Fibroblast of peridontal ligament (primary cell): Measurements from ENCODE around the gene SUV39H2.
A peak's percentile ranks its signal among the peaks of the same experiment; 100 is the strongest.
"Not testable (repeated sequence)": the region's sequence is repeated elsewhere in the genome, so short reads cannot be mapped to it uniquely, and the experiment has no call there.

Experiments
- DNase-seq: peaks from one replicate; pipeline ENCODE4 v3.0.0-alpha.2; 2010; ENCODE audit errors: extremely low read depth

Gene SUV39H2

DNA sequence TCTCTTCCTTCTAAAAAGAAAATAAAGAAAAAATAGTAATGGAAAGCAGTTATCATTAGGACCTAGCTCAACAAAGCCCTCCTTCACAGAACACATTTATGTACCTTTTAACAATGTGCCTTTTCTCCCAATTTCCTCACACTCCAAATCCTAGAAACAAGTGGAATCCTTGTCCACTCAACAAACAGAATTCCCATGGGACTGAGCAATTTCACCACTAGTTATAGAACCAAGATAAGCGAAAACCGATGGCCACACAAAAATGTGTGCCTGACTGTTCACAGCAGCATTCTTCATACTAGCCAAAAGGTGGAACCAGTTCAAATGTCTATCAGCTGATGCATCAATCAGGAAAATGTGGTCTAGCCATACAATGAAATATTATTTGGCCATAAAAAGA, 57.9 kb downstream of the SUV39H2 start:
- no peak for DNase-seq

- DNase-seq: not testable (repeated sequence)
Observed at GRCh38 chr10:14938971-14939370, 60.3 kb downstream of the SUV39H2 start.

GRCh38 chr10:14942147-14942949, 63.7 kb downstream of the SUV39H2 start:
- not testable (repeated sequence) for DNase-seq

DNA sequence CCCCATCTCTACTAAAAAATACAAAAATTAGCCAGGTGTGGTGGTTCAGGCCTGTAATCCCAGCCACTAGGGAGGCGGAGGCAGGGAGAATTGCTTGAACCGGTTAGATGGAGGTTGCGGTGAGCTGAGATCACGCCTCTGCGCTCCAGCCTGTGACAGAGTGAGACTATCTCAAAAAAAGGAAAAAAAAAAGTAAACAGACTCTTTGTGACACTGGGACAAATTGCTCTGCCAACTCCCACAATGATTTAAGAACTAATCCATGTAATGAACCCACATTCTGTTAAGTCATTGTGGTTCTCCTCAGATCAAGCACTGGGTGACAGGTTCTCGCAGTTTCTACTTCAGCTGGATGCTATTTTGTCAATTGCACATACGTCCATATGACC, 64.3 kb downstream of the SUV39H2 start:
- not testable (repeated sequence) for DNase-seq

DNA sequence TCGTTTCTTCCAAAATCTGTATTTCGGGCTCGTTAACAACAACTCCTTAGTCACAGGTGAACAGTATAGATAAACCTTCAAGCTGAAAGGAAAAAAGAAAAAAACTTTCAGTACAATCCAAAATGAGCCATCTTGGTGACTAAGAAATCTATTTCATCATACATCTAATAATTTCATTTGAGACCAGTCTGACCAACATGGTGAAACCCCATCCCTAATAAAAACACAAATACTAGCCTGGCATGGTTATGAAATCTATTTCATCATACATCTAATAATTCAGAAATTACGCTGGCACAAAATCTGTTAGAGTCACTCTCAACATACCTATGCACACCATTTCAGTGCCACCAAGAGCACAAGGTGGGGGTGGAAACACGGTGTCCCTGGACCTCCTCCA, 66.4 kb downstream of the SUV39H2 start:
- DNase-seq: no peak

- no peak for DNase-seq
Observed at GRCh38 chr10:14947268-14947667, 68.6 kb downstream of the SUV39H2 start.

DNA sequence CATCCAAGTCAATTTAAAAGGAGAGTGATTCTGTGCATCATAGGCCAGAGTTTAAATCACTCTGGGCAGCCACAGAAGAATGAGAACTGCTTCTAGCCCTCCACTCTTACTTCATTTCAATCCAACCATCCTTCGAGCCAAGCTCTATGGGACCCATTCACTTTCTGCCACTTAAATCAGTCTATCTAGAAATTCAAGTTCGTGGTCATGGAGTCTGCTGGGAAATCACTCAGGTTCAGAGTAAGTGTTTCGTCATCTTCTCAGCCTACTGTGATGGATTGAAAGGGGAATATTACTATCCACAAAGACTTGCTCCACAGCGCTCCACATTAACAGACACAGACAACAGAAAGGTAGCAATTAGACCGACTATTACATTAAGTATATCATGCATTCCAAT, 70.6 kb downstream of the SUV39H2 start:
- DNase-seq: peak; percentile 11

DNA sequence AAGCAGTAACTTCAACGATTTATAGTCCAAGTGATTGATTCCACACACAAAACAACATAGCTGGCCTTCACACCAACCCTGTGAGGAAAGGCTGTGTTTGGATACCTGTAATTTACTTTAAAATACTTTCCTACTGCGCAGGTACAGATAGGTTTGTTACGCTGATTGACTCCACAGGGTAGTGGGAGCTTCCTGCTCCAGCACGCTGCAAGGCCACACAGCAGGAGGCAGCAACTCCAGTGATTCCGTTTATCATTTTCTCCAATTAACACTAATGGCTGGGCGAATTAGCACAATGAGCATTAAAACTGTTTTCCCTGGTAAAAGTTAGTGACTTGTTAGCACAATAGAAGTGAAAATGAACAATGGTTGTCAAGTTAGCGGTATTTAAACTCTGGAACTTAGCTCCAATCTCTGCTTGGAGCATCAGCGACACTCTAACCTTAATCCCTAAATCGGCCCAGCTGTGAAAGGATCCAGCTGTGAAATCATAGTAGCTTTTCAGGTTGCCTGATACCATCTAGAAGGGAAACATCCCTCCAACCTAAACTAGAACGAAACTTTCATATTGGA, 74.3 kb downstream of the SUV39H2 start:
- DNase-seq: no peak

DNA sequence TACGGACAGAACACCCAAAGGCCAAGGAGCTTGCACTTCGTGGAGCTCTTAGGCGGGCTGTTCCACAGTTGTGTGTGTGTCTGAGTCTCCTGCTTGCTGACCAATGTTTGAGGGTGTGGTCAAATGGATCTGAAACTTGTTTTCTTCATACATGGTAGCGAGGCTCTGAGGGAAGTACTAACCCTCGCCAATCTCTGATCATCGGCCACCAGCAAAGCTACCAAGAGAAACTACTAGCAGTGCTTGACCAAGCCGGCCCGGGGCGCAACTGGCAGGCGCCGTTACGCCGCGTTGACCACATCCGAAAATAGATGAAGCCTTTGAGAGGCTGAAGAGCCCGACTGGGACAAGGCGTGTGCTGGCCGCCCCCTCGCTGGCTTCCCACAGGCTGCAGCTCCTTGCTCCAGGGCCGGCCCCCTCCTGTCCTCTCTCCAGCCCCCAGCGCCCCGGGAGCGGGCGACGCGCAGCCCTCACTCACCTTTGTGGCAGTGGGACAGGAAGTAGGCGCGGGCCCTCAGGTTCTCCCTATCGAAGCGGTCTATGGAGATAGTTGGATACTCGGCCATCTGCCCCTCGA, 74.8 kb downstream of the SUV39H2 start:
- DNase-seq: peak; percentile 74
